Measurements from ENCODE around the gene DPYSL3.
A peak's percentile ranks its signal among the peaks of the same experiment; 100 is the strongest.
"Not testable (repeated sequence)": the region's sequence is repeated elsewhere in the genome, so short reads cannot be mapped to it uniquely, and the experiment has no call there.

DPYSL3 gene

DNA sequence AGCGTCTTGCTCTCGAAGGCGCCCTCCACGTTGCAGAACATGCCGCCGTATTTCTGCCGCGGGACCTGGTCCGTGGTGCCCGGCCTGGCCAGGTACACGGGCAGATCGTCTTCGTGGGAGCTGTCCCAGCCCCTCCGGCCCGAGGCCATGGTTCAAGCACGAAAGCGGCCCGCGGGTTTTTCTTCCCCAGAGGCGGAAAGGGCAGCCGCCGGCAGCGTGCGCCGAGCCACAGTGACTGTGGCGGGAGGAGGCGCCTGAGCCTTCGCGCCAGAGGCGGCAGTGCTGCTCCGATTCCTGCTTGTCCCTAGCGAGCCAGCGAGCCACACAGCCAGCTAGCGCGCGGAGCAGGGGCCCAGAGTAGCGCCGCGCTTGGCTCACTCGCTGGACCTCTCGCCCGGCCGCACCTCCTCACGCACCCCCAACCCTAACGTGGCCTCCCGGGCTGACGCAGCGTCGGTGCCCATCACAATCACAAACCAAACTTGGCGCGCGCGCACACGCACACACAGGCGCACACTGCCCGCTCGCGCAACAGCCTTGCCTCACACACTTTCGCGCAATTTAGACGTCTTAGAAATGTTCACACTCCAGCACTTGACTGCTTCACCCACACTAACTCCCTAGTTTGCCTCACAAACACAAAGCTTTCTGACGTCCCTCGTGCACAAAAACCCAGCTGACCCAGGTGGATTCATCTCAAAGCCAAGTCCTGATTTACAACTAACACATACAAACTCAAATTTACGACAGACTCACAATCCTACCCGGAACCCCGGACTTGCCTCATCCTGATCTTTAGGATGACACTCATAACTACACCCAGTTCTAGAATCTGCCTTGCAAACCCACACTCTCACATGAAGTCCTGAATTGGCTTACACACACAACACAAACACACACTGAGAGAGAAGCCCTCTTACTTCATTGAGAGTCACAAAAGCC, at the start of gene DPYSL3:
TSS of gene DPYSL3 (minus strand) at position 359 of the 942 bp plus-strand sequence. CDS start at position 149, 210 bp downstream.
- DNase-seq (ENCODE audit: low read depth) = no peak

DNA sequence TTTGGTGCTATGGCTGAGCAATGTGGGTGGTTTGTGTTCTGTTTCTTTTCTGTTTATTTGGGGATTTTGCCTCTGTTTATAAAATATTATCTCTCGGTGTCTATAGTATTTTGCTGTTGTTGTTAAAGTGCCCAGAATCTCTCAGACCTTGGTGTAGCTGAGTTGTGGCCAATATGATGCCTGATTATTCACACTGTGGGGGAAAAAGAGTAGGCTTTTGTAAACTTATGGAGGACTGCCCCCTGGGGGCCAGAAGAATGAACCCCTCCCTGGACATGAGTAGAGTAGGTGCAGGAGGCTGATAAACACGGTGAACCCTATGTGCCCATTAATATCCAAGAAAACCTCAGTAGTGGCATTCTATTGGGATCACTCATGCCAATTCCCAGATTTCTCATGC, 49.0 kb upstream of the DPYSL3 start:
- DNase-seq (ENCODE audit: low read depth) = peak; percentile 32

DNA sequence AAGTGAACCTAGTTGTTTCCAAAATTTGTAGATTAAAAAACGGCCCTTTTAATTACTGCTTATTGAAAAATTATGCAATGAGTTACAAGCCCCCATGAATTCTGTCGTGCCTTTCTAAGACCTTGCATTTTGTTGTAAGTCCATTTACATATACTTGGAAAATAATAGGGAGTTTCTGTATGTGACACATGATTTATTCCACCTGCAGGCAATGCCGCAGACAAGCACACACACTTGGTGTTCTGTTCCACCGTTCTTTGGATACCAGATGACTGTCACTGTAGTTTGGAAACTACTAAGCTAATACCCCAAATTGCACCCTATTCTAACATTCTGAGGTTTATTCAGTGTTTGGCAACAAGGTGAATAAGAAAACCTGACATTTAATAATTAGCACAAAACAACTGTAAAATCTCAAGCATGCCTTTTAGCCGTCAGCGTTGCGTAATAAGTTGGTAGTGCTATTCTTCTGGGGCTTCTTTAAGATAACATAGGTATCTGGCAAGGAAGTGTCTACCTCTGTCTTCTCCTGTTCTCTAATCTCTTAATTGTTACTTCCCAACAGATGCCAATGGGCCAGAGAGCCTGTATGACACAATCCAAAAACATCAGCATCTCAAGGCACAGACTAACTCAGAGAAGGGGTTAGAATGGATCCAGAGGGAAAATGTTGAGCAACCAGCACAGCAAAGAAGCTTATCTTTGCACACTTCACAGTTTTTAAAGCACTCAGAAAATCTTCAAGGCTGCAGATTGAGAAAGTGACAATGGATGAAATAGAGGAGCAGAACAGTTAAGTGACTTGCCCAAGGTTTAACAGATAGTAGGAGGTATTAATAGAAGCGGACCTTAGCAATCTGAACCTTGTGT, 48.2 kb upstream of the DPYSL3 start:
- no peak for DNase-seq (ENCODE audit: low read depth)

DNA sequence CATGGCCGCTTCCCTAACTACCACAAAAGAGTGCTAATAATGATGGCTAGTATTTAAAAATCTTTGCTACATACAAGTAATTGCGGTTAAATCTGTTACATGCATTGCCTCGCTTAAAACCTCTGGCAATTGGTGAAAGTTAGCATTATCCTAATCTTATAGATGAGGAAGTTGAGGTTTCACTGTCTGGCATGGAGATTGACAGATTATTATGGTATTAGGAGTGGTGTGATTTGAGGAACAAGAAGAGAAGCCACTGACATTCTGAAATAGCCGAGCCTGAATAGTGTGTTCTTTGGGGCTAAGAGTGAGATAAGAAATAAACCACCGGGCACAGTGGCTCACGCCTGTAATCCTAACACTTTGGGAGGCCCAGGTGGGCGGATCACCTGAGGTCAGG, 45.3 kb upstream of the DPYSL3 start:
- DNase-seq (ENCODE audit: low read depth) = no peak

DNA sequence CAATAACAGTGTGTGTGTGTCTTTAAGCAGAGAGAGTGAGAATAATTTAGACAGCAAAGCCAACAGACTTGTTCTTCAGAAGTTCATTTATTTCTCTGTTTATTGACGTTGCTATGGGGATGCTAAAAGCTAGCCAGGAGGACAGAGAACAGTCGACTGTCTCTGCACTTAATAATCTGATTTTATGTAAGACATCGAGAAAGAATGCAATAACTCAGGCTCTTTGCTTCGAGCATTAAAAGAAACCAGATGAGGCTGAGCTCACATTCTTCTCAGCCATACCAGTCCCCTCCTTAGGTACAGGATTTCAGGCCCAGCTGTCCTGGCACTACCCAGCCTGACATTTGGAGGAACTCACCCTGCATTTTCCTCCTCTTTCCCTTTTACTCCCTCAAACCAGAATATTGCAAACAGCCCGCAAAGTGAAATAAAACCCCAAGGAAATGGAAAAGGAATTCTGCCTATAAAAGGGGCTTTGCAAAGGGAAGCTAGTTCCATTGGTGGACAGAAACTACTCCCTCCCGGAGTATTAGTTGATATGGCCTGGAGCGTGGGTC, 44.5 kb upstream of the DPYSL3 start:
- peak; percentile 94 for DNase-seq (ENCODE audit: low read depth)

- not testable (repeated sequence) for DNase-seq (ENCODE audit: low read depth)
Observed at GRCh38 chr5:147553817-147554216, 43.9 kb upstream of the DPYSL3 start.

- DNase-seq (ENCODE audit: low read depth) = no peak
Observed at GRCh38 chr5:147552897-147553296, 43.0 kb upstream of the DPYSL3 start.

- no peak for DNase-seq (ENCODE audit: low read depth)
Observed at GRCh38 chr5:147551677-147552076, 41.8 kb upstream of the DPYSL3 start.

DNA sequence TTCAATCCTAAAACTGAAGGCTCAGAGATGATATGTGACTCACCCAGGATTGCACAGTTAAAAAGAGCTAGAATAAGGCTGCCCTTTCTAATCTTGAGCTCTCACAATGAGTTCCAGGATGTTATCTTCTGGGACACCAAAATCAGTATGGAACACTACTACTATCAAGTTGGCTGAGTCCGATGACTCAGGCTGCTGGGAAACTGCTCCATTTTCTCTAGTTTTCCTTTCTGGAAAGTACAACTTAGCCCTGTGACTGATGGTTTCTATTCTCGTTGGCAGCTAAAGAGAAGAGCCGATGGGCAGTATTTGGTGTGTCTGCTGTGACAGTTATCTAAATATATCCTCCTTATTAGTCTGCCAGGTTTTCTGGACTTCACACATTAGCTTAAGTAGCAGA, 37.9 kb upstream of the DPYSL3 start:
- no peak for DNase-seq (ENCODE audit: low read depth)

- DNase-seq (ENCODE audit: low read depth) = no peak
Observed at GRCh38 chr5:147544556-147544955, 34.7 kb upstream of the DPYSL3 start.

GRCh38 chr5:147539053-147539452, 29.2 kb upstream of the DPYSL3 start:
- DNase-seq (ENCODE audit: low read depth) = no peak

DNA sequence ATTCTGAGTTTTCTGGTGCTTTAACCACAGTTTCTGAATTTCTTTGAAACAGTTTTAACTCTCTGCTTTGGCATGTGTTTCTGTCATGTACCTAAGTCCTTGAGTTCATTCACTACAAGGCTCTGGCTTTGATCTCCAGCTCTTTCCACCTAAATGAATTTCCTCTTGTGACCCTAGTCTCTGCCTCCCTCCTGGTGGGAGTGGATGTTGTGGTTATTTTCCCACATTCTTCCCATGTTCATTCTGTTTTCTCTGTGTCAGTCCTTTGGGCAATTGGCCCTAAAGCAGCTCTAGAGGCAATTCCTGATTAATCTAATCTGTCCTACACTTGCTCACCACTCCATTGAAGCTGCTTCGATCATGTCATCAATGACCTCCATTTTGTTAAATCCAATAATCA, 28.4 kb upstream of the DPYSL3 start:
- DNase-seq (ENCODE audit: low read depth) = no peak

DNA sequence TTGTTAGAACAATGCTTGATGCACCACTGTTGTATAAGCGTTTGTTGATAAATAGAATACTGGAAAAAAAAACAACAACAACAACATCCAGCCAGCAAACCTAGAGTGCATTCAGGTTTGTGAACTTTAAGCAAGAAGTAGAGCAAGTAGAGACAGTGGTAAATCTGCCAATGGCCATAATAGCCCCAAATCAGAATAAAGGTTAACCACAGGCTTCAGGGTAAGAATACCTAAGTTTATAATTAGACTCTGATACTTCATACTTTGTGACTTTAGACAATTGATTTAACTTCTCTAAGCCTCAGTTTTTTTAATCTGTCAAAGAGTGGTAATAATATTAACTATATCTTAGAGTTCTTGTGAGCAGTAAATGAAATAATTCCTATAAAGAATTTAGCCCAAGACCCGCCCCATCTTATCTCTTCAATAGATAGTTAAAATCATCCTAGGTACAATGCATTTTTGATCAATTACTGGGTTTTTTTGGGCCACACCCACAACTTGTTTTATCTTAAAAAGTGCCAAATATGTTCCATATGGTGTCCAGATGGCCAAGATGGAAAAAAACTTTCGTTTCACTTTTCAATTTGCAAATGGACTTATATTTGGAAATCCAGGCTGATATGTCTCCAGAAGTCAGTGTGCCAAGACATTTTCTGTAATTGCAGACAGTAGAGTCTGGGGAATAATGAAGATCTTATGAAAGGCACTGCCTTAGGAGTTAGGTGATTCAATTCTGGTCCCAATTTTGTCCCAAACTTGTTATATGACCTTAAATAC, 24.5 kb upstream of the DPYSL3 start:
- DNase-seq (ENCODE audit: low read depth) = no peak

DNA sequence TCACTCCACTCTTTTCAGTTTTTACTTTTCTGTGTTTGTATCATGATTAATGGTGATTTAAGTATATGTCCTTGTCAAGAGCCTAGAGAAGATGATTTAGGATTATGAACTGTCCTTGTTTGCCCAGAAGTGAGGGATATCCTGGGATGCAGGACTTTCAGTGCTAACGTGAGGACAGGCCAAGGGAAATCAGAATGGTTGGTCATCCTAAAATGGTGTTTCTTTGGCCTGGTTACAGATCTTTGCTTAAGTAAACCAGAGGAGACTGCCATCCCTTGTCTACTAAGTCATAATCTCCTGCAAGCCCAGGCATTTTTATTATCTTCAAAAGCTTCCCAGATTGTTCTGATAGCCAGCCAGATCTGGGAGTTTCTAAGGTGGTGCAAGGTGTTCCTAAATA, 22.3 kb upstream of the DPYSL3 start:
- DNase-seq (ENCODE audit: low read depth) = no peak

- no peak for DNase-seq (ENCODE audit: low read depth)
Observed at GRCh38 chr5:147530530-147531389, 20.9 kb upstream of the DPYSL3 start.

- DNase-seq (ENCODE audit: low read depth) = no peak
Observed at GRCh38 chr5:147523069-147523468, 13.2 kb upstream of the DPYSL3 start.

DNA sequence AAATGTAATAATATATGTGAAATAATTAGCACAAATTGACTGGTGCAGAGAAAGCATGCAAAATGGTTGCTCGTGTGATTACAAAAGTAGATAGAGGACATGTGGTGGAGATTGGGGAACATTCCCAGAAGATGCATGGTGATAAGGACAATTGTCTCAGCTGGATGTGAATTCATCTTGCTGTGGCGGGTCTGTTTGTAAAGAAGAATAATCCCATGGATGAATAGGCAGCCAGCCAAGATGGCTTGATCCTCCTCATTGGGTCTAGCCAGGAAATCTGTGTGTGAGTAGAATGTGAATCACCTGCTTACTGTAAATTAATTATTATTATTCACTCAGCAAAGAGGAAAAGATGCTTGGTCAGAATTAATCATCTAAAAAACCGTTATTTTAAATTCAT, 12.6 kb upstream of the DPYSL3 start:
- DNase-seq (ENCODE audit: low read depth) = no peak

DNA sequence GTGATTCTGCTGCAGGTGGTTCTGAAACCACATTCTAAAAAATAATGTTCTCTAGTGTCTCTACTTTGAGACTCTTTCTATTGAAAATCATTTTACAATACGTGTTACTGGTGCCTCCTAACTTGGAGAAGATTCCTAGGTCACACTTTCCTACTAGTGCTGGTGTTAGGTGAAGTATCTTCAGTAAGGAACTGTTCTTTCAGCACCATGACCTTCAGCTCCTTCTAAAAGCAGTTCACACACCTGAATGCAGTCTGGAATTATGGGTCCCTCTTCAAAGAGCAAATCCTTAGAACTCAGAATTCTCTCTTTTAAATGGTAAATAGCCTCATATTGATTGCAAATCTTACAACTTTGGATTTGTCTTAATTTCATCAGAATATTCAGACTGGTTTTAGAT, 10.6 kb upstream of the DPYSL3 start:
- no peak for DNase-seq (ENCODE audit: low read depth)

- no peak for DNase-seq (ENCODE audit: low read depth)
Observed at GRCh38 chr5:147519380-147519779, 9.5 kb upstream of the DPYSL3 start.

DNA sequence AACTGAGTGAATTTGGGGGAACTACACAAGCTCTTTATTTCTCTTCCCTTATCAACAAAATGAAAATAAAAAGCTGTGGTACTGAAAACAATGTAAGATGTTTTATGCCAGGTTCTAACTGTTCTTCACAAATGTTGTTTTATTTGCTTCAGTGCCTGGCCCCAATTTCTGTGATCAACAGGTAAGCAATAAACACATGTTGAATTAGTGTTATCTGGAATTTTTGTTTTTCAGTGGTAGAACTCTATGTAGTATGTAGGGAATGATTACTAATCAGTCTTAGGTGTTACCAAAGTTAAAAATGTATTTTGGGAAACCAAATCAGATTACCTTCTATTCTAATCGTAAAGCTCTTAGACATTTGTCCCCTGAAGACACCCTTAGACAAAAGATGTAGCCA, 7.5 kb upstream of the DPYSL3 start:
- no peak for DNase-seq (ENCODE audit: low read depth)

DNA sequence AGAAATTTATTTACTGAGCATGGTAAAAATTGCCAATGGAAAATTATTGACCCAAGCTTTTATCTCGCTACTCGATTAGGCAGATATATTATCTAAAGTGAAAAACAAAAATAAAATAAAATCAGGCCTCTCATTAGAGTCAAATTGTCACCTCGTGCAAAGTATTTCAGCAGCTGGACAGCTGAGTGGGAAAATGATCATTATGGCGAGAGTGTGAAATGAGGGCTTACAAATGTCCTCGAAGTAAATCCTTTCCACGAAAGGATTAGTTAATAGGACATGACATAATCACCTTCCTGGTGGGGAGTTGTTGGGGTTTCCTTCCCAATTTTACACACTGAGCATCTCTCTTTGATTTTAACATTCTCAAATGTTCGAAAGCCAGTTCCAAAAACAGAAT, 5.4 kb upstream of the DPYSL3 start:
- no peak for DNase-seq (ENCODE audit: low read depth)

Data from GM04503 (cell line).